ENCODE data around the gene LRRFIP1. TPM values are rescaled to one million over a fixed set of nuclear protein-coding genes. Genes with fewer than 3 reads are reported as not detected.

LRRFIP1 gene
- total RNA-seq, 6 experiments from 2014 or later: 90.6 to 107 (median 102) TPM

DNA sequence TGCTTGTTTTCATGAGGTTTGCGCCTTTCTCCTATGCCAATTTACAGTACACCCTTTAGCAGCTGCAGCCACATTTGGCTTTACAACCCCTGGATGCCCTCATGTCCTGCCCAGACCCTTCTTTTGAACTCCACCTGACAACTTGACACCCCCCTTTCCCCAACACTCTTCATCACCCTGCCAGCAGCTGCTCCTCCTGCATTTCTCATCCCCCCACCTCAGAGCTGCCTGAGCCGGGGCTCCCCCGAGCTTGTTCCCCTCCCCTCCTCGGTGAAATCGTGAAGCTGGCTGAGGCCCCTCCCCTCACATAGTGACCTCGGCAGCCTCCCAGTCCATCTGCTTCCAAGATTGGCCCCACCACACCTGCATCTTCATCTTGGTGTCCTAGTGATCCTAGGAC, 40.5 kb downstream of the LRRFIP1 start:
- DNase-seq: no peak
- TF ChIP-seq, protein P1, sequence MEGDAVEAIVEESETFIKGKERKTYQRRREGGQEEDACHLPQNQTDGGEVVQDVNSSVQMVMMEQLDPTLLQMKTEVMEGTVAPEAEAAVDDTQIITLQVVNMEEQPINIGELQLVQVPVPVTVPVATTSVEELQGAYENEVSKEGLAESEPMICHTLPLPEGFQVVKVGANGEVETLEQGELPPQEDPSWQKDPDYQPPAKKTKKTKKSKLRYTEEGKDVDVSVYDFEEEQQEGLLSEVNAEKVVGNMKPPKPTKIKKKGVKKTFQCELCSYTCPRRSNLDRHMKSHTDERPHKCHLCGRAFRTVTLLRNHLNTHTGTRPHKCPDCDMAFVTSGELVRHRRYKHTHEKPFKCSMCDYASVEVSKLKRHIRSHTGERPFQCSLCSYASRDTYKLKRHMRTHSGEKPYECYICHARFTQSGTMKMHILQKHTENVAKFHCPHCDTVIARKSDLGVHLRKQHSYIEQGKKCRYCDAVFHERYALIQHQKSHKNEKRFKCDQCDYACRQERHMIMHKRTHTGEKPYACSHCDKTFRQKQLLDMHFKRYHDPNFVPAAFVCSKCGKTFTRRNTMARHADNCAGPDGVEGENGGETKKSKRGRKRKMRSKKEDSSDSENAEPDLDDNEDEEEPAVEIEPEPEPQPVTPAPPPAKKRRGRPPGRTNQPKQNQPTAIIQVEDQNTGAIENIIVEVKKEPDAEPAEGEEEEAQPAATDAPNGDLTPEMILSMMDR (IDR thresholded peaks at IDR 0.05): no peak
- peaks cover 8% of the 10 kb centered on the region for H3K27me3 Mint-ChIP-seq (ENCODE audit: insufficient read depth)
- peaks cover 14% of the 10 kb centered on the region for H3K36me3 Mint-ChIP-seq (ENCODE audit: low read depth)
- peaks cover 27% of the 10 kb centered on the region for H3K4me1 Mint-ChIP-seq (ENCODE audit: low read depth)
- H3K27ac Mint-ChIP-seq: peak overlapping the region; percentile 2; the same call in 1 of the 2 replicates
- H3K4me3 Mint-ChIP-seq: no peak overlapping the region
- H3K9me3 Mint-ChIP-seq: no peaks in the 10 kb centered on the region

DNA sequence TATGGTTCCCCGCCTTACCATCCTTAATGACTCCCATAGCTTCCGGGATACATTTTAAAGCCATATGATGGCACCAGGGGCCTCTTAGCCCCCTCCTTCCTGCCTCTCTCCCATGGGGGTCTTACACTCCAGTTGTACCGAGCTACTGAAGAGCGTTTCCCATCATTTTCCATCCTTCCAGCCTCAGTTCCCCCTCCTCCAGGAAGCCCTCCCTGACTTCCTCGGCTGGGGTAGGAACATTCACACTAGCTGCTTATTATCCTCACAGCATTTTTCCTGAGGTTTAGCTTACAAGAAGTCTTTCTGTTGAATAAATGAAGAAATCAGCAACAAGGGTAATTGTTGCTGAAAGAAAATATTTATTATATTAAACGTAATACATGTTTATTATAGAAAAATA, 41.1 kb downstream of the LRRFIP1 start:
- DNase-seq: no peak
- Mint-ChIP-seq H3K27ac (peak overlapping the region; percentile 2; the same call in 1 of the 2 replicates), H3K9me3 (no peaks in the 10 kb centered on the region), H3K36me3 (ENCODE audit: low read depth) (peaks cover 14% of the 10 kb centered on the region), H3K4me1 (ENCODE audit: low read depth) (peaks cover 27% of the 10 kb centered on the region), H3K4me3 (no peak overlapping the region), H3K27me3 (ENCODE audit: insufficient read depth) (peaks cover 8% of the 10 kb centered on the region)
- TF ChIP-seq, protein P1 (IDR thresholded peaks at IDR 0.05): no peak

DNA sequence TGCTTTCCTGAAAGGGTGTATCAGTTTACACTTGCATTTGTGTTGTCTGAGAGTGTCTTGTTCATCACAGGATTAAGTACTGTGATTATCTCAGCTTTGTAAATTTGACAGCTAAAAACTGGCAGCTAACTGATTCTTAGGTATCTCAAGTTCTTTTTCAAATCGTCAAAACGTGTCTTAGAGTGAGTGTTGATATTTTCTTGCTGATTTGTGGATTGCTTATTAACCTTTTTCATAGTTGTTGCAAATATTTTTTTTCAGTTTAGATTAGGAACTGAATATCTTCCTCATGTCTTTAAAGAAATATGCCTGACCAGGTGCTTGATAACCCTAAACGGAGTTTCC, 41.9 kb downstream of the LRRFIP1 start:
- TF ChIP-seq, protein P1 (IDR thresholded peaks at IDR 0.05): no peak
- H3K27ac Mint-ChIP-seq: peak overlapping the region; percentile 100
- H3K4me1 Mint-ChIP-seq (ENCODE audit: low read depth): peaks cover 35% of the 10 kb centered on the region
- DNase-seq: no peak
- peak overlapping the region; percentile 88 for H3K4me3 Mint-ChIP-seq
- peaks cover 8% of the 10 kb centered on the region for H3K27me3 Mint-ChIP-seq (ENCODE audit: insufficient read depth)
- H3K36me3 Mint-ChIP-seq (ENCODE audit: low read depth): peaks cover 14% of the 10 kb centered on the region
- H3K9me3 Mint-ChIP-seq: no peaks in the 10 kb centered on the region

DNA sequence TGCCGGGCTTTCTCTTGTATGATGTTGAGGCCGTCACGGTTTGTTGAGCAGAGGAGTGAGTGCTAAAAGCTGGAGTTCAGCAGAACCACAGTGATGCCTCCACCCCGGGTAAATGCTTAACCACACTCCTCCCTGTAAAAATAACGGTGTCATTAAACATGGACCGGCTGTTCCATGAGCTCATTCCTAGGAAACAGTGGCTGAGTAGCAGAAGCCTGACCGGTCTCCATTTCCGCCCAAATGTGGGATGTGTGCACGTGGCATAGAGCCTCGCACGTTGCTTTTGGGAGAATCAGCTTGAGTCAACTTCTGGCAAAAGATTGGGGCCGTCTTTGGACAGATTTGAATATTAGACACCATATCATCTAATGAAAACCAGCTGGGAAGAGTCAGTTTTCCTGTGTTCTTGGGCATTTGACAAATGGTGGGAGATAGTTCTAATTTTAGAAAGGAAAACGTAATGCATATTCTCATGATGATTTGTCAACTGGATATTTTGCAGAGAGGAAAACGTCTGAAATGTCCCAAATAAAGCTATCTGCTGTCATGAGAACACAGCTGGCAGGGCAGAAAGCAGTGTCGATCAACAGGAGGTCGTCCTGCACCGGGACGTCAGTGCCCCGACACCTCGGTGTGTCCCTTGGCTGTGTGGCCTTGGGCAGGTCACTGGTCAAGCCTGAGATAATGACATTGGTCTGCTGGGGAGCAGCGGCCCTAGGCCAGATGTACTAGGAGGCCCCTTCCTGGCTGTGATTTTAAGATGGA, 42.4 kb downstream of the LRRFIP1 start:
- peaks cover 14% of the 10 kb centered on the region for H3K36me3 Mint-ChIP-seq (ENCODE audit: low read depth)
- no peaks in the 10 kb centered on the region for H3K9me3 Mint-ChIP-seq
- TF ChIP-seq, protein P1 (IDR thresholded peaks at IDR 0.05): no peak
- H3K4me1 Mint-ChIP-seq (ENCODE audit: low read depth): peaks cover 41% of the 10 kb centered on the region
- peak; percentile 99 for DNase-seq
- peaks cover 8% of the 10 kb centered on the region for H3K27me3 Mint-ChIP-seq (ENCODE audit: insufficient read depth)
- H3K4me3 Mint-ChIP-seq: peak overlapping the region; percentile 88
- peak overlapping the region; percentile 100 for H3K27ac Mint-ChIP-seq

DNA sequence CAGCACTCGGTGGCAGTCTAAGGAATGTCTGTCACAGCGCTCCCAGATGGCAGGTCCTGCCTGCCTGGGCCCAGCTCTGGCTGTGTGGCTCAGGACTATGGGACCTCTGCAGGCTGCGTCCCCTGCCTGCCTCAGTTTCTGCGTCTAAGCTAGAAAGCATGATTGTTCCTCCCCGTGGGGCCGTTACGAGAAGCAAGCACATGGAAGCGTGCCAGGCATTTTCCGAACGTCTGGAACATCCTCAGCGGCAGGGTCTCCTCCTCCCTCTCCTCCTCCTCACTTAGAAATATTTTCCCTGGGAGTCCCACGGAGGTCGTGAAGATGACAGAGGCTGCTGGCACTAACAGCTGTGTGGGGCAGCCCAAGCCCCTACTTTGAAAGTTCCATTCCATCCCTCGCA, 43.3 kb downstream of the LRRFIP1 start:
- no peaks in the 10 kb centered on the region for H3K9me3 Mint-ChIP-seq
- peak overlapping the region; percentile 50 for H3K4me3 Mint-ChIP-seq
- H3K27me3 Mint-ChIP-seq (ENCODE audit: insufficient read depth): peaks cover 8% of the 10 kb centered on the region
- no peak for DNase-seq
- peaks cover 49% of the 10 kb centered on the region for H3K4me1 Mint-ChIP-seq (ENCODE audit: low read depth)
- TF ChIP-seq, protein P1 (IDR thresholded peaks at IDR 0.05): no peak
- H3K27ac Mint-ChIP-seq: peak overlapping the region; percentile 100
- peaks cover 14% of the 10 kb centered on the region for H3K36me3 Mint-ChIP-seq (ENCODE audit: low read depth)

Measured in HFFc6 (cell line).